Measurements from ENCODE around the gene GUCA2B.

DNA sequence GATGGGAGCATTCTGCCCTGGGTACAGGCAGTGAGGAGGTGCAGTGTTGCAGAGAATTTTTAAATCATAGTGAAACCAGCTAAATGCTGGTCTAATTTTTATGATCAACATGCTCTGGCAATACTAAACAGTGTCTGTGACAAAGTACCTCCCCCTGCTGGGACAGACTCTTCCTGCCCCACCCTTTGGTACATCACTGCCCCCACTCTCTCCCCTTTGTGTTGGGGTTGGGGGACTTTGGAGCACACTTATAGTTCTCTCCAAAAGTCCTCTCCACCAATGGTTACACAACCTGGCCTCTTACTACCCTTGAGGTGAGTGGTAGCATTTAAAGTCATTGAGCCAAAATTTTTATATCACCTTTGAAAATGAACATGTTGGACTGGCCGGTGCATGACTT, 48.2 kb upstream of the GUCA2B start:
- TF ChIP-seq CTCF (IDR thresholded peaks at IDR 0.05 in 4 of 5, conservative IDR thresholded peaks at IDR 0.05 in 1 of 5) (no peak), POLR2A (IDR thresholded peaks at IDR 0.05) (no peak)
